Right atrium auricular region (tissue), 2 donors: ENCODE measurements around the gene OVOL3. TPM values are rescaled to one million over a fixed set of nuclear protein-coding genes. Genes with fewer than 3 reads are reported as not detected.

Source experiments
- DNase-seq: peaks from one replicate; pipeline ENCODE4 v3.0.0-alpha.2; 2019; ENCODE audit warnings: low spot score
- H3K27ac ChIP-seq, 2 donors: fragments of 200-600 bp; sonication (generic); 1 replicate in 1 of 2; 2 replicates in 1 of 2; pipeline ENCODE4 v1.5.1; 2016 to 2019
- H3K27me3 ChIP-seq, 2 donors: fragments of 200-600 bp; sonication (generic); one replicate each; pipeline versions ENCODE4 v1.5.1 to v1.6.0; 2017 to 2019
- H3K36me3 ChIP-seq: fragments of 200-600 bp; sonication (generic); one replicate; pipeline ENCODE4 v1.5.1; 2016
- H3K4me1 ChIP-seq, 2 donors: fragments of 200-600 bp; sonication (generic); one replicate each; pipeline versions ENCODE4 v1.5.1 to v1.6.0; 2017 to 2019
- H3K4me3 ChIP-seq, 2 donors: fragments of 200-600 bp; sonication (generic); 1 replicate in 1 of 2; 2 replicates in 1 of 2; pipeline ENCODE4 v1.5.1; 2017 to 2019; ENCODE audit warnings: mild to moderate bottlenecking in 1 of 2, moderate library complexity in 1 of 2
- H3K9me3 ChIP-seq, 2 donors: fragments of 200-600 bp; sonication (generic); one replicate each; pipeline ENCODE4 v1.5.1; 2019
- total RNA-seq, 2 donors: library from RNA; depleted of rRNA; stranded (reverse); fragments of >200 nt; gene quantifications; one replicate each; pipeline ENCODE4 v1.1.0, GENCODE V29; 2016
- TF ChIP-seq, protein P1 (sequence below), 2 donors: fragments of 200-600 bp; sonication (generic); IDR thresholded peaks; one replicate each; pipeline ENCODE4 v1.5.1; 2019; ENCODE audit warnings: antibody characterized with exemption in 2 of 2

The OVOL3 gene
- total RNA-seq, 2 donors from 2014 or later = not detected

DNA sequence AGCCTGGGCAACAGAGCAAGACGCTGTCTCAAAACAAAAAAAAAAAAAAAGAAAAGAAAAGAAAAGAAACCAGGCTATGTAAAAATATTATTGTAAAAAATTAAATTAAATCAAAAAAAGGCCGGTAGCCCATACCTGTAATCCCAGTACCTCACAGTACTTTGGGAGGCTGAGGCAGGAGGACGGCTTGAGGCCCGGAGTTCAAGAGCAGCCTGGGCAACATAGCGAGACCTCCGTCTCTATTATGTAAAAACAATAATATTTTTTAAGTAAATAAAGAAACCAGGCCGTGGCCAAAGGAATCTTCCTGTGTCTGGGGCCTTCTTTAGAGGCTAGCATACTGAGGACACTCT lies 28.2 kb downstream of the OVOL3 start:
- no peaks in the 10 kb centered on the region for H3K27me3 ChIP-seq
- DNase-seq = no peak
- H3K4me3 ChIP-seq = peak overlapping the region; percentile 80 to 99
- H3K4me1 ChIP-seq = peaks cover 0 to 35% of the 10 kb centered on the region in 2 donors
- peaks cover 19% of the 10 kb centered on the region for H3K36me3 ChIP-seq
- TF ChIP-seq, protein P1, sequence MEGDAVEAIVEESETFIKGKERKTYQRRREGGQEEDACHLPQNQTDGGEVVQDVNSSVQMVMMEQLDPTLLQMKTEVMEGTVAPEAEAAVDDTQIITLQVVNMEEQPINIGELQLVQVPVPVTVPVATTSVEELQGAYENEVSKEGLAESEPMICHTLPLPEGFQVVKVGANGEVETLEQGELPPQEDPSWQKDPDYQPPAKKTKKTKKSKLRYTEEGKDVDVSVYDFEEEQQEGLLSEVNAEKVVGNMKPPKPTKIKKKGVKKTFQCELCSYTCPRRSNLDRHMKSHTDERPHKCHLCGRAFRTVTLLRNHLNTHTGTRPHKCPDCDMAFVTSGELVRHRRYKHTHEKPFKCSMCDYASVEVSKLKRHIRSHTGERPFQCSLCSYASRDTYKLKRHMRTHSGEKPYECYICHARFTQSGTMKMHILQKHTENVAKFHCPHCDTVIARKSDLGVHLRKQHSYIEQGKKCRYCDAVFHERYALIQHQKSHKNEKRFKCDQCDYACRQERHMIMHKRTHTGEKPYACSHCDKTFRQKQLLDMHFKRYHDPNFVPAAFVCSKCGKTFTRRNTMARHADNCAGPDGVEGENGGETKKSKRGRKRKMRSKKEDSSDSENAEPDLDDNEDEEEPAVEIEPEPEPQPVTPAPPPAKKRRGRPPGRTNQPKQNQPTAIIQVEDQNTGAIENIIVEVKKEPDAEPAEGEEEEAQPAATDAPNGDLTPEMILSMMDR (IDR thresholded peaks at IDR 0.05) = no peak
- no peaks in the 10 kb centered on the region for H3K9me3 ChIP-seq
- peak overlapping the region; percentile 97 to 100 for H3K27ac ChIP-seq

DNA sequence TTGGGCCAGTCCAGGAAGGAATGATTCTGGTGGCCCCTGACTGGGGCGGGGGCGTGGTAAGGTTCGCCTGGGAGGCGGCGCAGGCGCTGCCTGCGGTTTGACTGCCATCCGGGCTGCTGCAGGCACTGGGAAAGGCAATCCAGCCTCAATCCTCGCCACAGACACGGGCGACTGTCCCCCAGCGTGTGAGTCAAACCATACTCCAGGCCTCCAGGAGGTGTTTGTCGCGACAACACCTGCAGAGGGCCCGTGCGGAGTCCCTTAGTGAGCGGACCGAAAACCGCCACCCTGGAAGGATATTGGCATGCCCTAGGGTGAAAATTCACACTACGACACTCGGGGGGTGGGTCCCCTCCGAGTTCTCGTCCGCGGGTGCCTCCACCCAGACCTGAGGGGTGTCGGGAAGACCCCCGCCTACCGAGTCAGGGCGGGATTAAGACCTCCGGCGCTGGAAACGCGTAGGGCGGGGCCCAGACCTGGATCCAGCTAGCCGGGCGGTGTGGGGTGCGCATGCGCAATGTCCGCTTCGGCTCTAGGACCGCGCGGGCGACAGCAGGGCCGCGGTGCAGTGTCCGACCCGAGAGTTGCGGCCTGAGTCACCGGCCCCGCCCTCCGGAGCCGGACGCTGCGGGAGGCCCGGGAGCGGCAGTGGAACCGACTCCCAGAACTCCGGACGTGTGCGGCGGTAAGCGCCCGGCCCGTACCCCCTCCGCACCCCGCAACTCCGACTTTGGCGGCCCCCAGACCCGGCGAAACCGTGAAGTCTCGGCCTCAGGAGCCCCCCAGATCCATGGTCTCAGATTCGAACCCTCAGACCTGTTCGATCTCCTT lies 28.7 kb downstream of the OVOL3 start, which contains the start of gene CAPNS1:
TSS of gene CAPNS1 (plus strand) at position 594 of the 831 bp plus-strand sequence. CDS start 946 bp downstream, outside the sequence.
- H3K27me3 ChIP-seq = no peaks in the 10 kb centered on the region
- peaks cover 0 to 35% of the 10 kb centered on the region in 2 donors for H3K4me1 ChIP-seq
- peak; percentile 96 for DNase-seq
- H3K36me3 ChIP-seq = peaks cover 25% of the 10 kb centered on the region
- H3K27ac ChIP-seq = peak within 1 kb of the TSS; percentile 97 to 100
- peak within 1 kb of the TSS; percentile 80 to 99 for H3K4me3 ChIP-seq
- TF ChIP-seq, protein P1 (IDR thresholded peaks at IDR 0.05) = peak in 1 of 2 donors; percentile 25
- no peaks in the 10 kb centered on the region for H3K9me3 ChIP-seq

DNA sequence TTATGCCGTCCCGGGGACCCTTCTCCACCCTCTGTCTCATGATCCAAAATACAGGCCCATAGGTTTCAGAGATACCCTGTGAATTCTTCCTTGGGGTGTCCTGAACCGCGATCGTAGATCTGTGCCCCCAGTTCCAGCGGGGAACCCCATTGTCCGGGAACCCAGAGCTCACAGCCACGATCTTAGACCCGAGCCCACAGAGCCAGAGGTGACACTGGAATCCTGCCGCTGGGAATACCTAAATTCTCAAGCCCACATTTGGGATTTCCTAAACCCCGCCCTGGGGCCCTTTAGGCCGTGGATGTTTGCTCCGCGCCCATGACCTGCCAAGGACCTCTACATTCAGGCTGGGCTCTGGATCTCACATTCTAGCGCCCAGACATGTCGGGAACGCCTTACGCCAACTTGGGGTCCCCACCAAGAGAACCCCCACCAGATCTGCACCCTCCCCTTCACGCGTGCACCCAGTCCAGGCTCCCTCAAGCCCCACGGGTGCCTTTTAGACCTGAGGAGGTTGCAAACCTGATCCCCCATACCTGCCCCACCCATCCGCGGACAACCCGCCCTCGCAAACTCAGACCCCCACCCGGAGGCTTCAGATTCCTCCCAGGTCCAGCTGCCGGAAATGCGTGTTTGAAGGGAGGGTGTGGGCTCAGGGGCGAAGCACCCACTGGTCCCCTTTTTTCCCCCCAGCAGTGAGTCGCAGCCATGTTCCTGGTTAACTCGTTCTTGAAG lies 29.5 kb downstream of the OVOL3 start:
- no peak for DNase-seq
- peak overlapping the region; percentile 80 to 99 for H3K4me3 ChIP-seq
- TF ChIP-seq, protein P1 (IDR thresholded peaks at IDR 0.05) = no peak
- H3K4me1 ChIP-seq = peaks cover 0 to 35% of the 10 kb centered on the region in 2 donors
- H3K27me3 ChIP-seq = no peaks in the 10 kb centered on the region
- no peaks in the 10 kb centered on the region for H3K9me3 ChIP-seq
- peaks cover 33% of the 10 kb centered on the region for H3K36me3 ChIP-seq
- H3K27ac ChIP-seq = peak overlapping the region; percentile 97 to 100

DNA sequence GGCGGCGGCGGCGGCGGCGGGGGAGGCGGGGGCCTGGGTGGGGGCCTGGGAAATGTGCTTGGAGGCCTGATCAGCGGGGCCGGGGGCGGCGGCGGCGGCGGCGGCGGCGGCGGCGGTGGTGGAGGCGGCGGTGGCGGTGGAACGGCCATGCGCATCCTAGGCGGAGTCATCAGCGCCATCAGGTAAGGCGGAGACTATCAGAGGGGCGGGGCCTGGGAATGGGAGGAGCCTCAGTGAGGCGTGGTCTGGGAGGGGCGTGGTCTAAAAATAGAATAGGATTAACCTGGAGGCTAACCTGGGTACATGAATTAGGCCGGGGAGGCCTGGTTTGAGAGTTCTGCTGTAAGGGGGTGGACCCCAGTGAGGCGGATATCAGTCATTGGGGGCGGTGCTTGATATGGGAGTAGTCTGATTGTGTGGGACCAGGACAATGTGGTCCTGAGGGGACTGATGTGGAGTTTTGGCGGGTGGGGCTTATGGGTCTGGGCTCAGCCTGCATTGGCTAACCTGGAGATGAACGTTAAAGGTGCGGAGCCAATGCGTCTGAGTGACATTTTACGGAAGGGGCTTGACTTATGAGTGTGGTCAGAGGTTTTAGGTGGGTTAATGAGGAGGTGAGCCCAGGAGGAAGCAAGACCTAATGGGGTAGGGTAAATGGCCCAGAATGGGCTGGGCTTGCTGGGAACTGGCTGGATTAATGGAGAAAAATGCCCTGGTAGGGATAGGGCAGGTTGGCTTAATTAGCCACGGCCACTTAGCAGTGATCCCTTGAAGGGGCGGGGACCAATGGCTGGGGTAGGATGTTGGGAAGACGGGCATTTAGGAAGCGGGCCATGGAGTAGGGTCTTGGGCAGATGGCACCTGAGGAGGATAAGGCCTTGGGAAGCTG lies 30.3 kb downstream of the OVOL3 start:
- Histone ChIP-seq H3K27me3 (no peaks in the 10 kb centered on the region), H3K4me1 (peaks cover 0 to 30% of the 10 kb centered on the region in 2 donors), H3K36me3 (peaks cover 41% of the 10 kb centered on the region), H3K4me3 (peak overlapping the region; percentile 80 to 99), H3K27ac (peak overlapping the region; percentile 97 to 100), H3K9me3 (no peaks in the 10 kb centered on the region)
- TF ChIP-seq, protein P1 (IDR thresholded peaks at IDR 0.05) = no peak
- DNase-seq = peak; percentile 92

DNA sequence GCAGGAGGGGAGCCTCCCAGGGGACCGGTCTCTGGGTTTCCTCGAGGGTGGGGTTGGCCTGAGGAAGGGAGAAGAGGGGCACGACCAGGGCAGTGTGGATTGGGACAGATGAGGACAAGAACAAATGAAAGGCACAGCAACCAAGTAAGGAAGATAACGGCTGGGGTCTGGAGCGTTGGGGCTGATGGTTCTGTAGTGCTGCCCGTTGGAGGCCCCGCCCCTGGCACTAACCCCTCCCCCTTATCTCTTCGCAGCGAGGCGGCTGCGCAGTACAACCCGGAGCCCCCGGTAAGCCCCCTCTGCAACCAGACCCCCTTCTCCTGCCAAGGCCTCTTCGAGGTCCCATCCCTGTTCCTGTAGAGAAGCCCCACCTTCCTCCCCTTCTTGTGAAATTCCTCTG lies 31.1 kb downstream of the OVOL3 start:
- DNase-seq = no peak
- TF ChIP-seq, protein P1 (IDR thresholded peaks at IDR 0.05) = no peak
- Histone ChIP-seq H3K9me3 (no peaks in the 10 kb centered on the region), H3K27me3 (no peaks in the 10 kb centered on the region), H3K36me3 (peaks cover 49% of the 10 kb centered on the region), H3K27ac (peak overlapping the region; percentile 97 to 100), H3K4me1 (peaks cover 0 to 23% of the 10 kb centered on the region in 2 donors), H3K4me3 (no peak overlapping the region)
